Measurements from ENCODE around the gene KIAA2012.

DNA sequence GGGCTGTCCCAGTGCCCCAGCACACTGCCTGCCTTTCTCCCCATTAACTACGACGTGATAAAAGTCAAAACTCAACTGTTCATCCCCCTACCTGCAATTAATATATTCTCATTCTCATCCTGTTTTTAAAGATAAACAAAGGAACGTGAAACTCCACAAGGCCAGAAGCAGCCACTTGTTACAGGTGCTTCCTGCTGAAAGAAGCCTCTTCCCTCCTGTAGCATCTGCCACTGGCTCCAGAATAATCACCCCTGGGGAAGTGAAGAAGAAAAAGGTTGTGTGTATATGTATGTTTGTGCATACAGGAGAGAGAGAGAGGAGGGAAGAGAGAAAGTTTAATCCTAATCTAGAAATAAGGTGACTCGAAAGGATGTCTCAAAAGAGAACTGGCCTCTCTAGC is 27.1 kb downstream of the KIAA2012 start:
- TF ChIP-seq, protein P1, sequence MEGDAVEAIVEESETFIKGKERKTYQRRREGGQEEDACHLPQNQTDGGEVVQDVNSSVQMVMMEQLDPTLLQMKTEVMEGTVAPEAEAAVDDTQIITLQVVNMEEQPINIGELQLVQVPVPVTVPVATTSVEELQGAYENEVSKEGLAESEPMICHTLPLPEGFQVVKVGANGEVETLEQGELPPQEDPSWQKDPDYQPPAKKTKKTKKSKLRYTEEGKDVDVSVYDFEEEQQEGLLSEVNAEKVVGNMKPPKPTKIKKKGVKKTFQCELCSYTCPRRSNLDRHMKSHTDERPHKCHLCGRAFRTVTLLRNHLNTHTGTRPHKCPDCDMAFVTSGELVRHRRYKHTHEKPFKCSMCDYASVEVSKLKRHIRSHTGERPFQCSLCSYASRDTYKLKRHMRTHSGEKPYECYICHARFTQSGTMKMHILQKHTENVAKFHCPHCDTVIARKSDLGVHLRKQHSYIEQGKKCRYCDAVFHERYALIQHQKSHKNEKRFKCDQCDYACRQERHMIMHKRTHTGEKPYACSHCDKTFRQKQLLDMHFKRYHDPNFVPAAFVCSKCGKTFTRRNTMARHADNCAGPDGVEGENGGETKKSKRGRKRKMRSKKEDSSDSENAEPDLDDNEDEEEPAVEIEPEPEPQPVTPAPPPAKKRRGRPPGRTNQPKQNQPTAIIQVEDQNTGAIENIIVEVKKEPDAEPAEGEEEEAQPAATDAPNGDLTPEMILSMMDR (IDR thresholded peaks at IDR 0.05; ENCODE audit: low read depth, low read length) = no peak
- TF ChIP-seq POLR2A (IDR thresholded peaks at IDR 0.05; ENCODE audit: extremely low read depth, insufficient read length) (no peak), MYC (IDR thresholded peaks at IDR 0.05; ENCODE audit: low read depth, low read length) (no peak)
- TF ChIP-seq, protein P2, sequence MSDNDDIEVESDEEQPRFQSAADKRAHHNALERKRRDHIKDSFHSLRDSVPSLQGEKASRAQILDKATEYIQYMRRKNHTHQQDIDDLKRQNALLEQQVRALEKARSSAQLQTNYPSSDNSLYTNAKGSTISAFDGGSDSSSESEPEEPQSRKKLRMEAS (IDR thresholded peaks at IDR 0.05; ENCODE audit: low read depth, low read length) = no peak

Measured in NB4 (cell line).